H1 (cell line): ENCODE measurements around the gene KCNQ2. TPM values are rescaled to one million over a fixed set of nuclear protein-coding genes. Genes with fewer than 3 reads are reported as not detected.

Experiments used
- CTCF ChIA-PET: fragments of 300-600 bp; sonication (Branson Sonifier 250); formaldehyde crosslinking; loops from one replicate; lab custom pipeline; 2021; ENCODE audit not compliant: partially characterized antibody; lab: Charles Lee
- POLR2A ChIA-PET: fragments of 300-600 bp; sonication (Branson Sonifier 250); formaldehyde crosslinking; loops from one replicate; lab custom pipeline; 2021; ENCODE audit warnings: inconsistent platforms; ENCODE audit not compliant: partially characterized antibody; lab: Charles Lee
- DNase-seq, 2 experiments: peaks; one replicate each; pipeline versions ENCODE4 v3.0.0 to v3.0.0-alpha.2; 2010 to 2022; ENCODE audit warnings: low spot score in 2 of 2, low read depth in 1 of 2, mixed read lengths in 1 of 2
- FAIRE-seq: peaks from 2 replicates; lab custom pipeline; 2011; peaks lifted over from hg19 to GRCh38; lab: Jason Lieb, UNC
- H2AFZ ChIP-seq: 2 replicates; pipeline ENCODE4 v1.8.1; 2012; ENCODE audit warnings: low read length, inconsistent platforms
- H2AK5ac ChIP-seq: 2 replicates; pipeline ENCODE4 v1.6.1; 2013; ENCODE audit warnings: low read depth, low read length
- H2BK120ac ChIP-seq: replicated peaks from 2 replicates; pipeline ENCODE3; 2013; ENCODE audit warnings: low read depth, low read length, inconsistent platforms
- H2BK12ac ChIP-seq: 2 replicates; pipeline ENCODE4 v1.6.1; 2013; ENCODE audit warnings: low read depth, low read length
- H2BK15ac ChIP-seq: 2 replicates; pipeline ENCODE4 v1.6.1; 2013; ENCODE audit warnings: low read length
- H2BK20ac ChIP-seq: 2 replicates; pipeline ENCODE4 v1.6.1; 2013; ENCODE audit warnings: low read length
- H2BK5ac ChIP-seq: 2 replicates; pipeline ENCODE4 v1.6.1; 2013; ENCODE audit warnings: low read depth, low read length
- H3K14ac ChIP-seq: 2 replicates; pipeline ENCODE4 v1.6.1; 2013; ENCODE audit warnings: inconsistent platforms; ENCODE audit not compliant: insufficient read length
- H3K18ac ChIP-seq: 2 replicates; pipeline ENCODE4 v1.6.1; 2013; ENCODE audit warnings: low read length; ENCODE audit errors: extremely low read depth
- H3K23ac ChIP-seq: 2 replicates; pipeline ENCODE4 v1.6.1; 2013; ENCODE audit warnings: inconsistent platforms; ENCODE audit not compliant: insufficient read length
- H3K23me2 ChIP-seq: 2 replicates; pipeline ENCODE4 v1.6.1; 2013; ENCODE audit warnings: low read depth, low read length
- H3K27ac ChIP-seq: 2 replicates; pipeline ENCODE4 v1.6.1; 2011; ENCODE audit warnings: low read depth, low read length, inconsistent platforms
- H3K27me3 ChIP-seq, 4 experiments: replicated peaks in 1 of 4; 1 replicate in 1 of 4; 2 replicates in 3 of 4; pipeline versions ENCODE4 v1.6.1 to v1.8.1; 2011 to 2013; ENCODE audit warnings: low read length in 3 of 4, mild to moderate bottlenecking in 3 of 4, inconsistent platforms in 2 of 4, mixed read lengths in 2 of 4, moderate library complexity in 1 of 4; ENCODE audit not compliant: control insufficient read depth in 3 of 4, insufficient read depth in 3 of 4; ENCODE audit errors: extremely low read depth in 1 of 4
- H3K36me3 ChIP-seq, 4 experiments: 2 replicates each; pipeline versions ENCODE4 v1.6.1 to v1.8.1; 2011 to 2013; ENCODE audit warnings: mild to moderate bottlenecking in 4 of 4, low read length in 3 of 4, moderate library complexity in 2 of 4, control low read depth in 1 of 4, inconsistent platforms in 1 of 4; ENCODE audit not compliant: insufficient read depth in 4 of 4, control insufficient read depth in 2 of 4
- H3K4ac ChIP-seq: replicated peaks from 2 replicates; pipeline ENCODE3; 2013; ENCODE audit warnings: low read length, low read depth, mixed read lengths, inconsistent platforms; ENCODE audit not compliant: insufficient read length
- H3K4me1 ChIP-seq, 4 experiments: replicated peaks in 1 of 4; 1 replicate in 1 of 4; 2 replicates in 3 of 4; pipeline versions ENCODE4 v1.6.1 to v1.8.1; 2011 to 2013; ENCODE audit warnings: low read length in 3 of 4, inconsistent platforms in 2 of 4, mixed read lengths in 1 of 4; ENCODE audit not compliant: insufficient read depth in 4 of 4, control insufficient read depth in 3 of 4
- H3K4me2 ChIP-seq, 2 experiments: 2 replicates each; pipeline versions ENCODE4 v1.6.1 to v1.8.1; 2011 to 2013; ENCODE audit warnings: low read depth in 2 of 2, low read length in 2 of 2, control low read depth in 1 of 2, inconsistent platforms in 1 of 2, mild to moderate bottlenecking in 1 of 2; ENCODE audit not compliant: insufficient read depth in 1 of 2
- H3K4me3 ChIP-seq, 4 experiments: fragments of 200-600, 300-600 bp in 1 of 4; sonication (generic), shearing (Covaris generic), sonication (Bioruptor Twin) in 1 of 4; 2 replicates each; pipeline versions ENCODE4 v1.5.1 to v1.8.1; 2011 to 2016; ENCODE audit warnings: low read length in 4 of 4, low read depth in 3 of 4, control low read depth in 2 of 4, inconsistent platforms in 2 of 4, mild to moderate bottlenecking in 2 of 4, mixed read lengths in 1 of 4, moderate library complexity in 1 of 4; ENCODE audit not compliant: insufficient read depth in 2 of 4; ENCODE audit errors: extremely low read depth in 1 of 4
- H3K56ac ChIP-seq: replicated peaks from 2 replicates; pipeline ENCODE3; 2013; ENCODE audit warnings: low read depth, mild to moderate bottlenecking, mixed read lengths, low read length, inconsistent platforms; ENCODE audit not compliant: insufficient read length
- H3K79me1 ChIP-seq: 2 replicates; pipeline ENCODE4 v1.6.1; 2013; ENCODE audit warnings: low read depth, low read length, control low read depth
- H3K79me2 ChIP-seq, 2 experiments: 2 replicates each; pipeline versions ENCODE4 v1.6.1 to v1.8.1; 2012 to 2013; ENCODE audit warnings: low read length in 2 of 2, mild to moderate bottlenecking in 2 of 2, inconsistent platforms in 1 of 2; ENCODE audit not compliant: insufficient read depth in 2 of 2, control insufficient read depth in 1 of 2
- H3K9ac ChIP-seq, 4 experiments: replicated peaks in 1 of 4; 1 replicate in 1 of 4; 2 replicates in 3 of 4; pipeline versions ENCODE4 v1.6.1 to v1.8.1; 2011 to 2013; ENCODE audit warnings: low read depth in 3 of 4, low read length in 3 of 4, control low read depth in 2 of 4, mild to moderate bottlenecking in 2 of 4, moderate library complexity in 2 of 4, inconsistent platforms in 1 of 4; ENCODE audit errors: extremely low read depth in 1 of 4
- H3K9me3 ChIP-seq, 2 experiments: 2 replicates each; pipeline versions ENCODE4 v1.6.1 to v1.8.1; 2012 to 2013; ENCODE audit warnings: mild to moderate bottlenecking in 2 of 2, moderate library complexity in 2 of 2, control low read depth in 1 of 2, inconsistent platforms in 1 of 2, low read depth in 1 of 2, low read length in 1 of 2, mixed read lengths in 1 of 2; ENCODE audit not compliant: insufficient read depth in 2 of 2
- H4K20me1 ChIP-seq, 2 experiments: replicated peaks in 1 of 2; 2 replicates each; pipeline versions ENCODE3 to v1.8.1; 2011 to 2013; ENCODE audit warnings: inconsistent platforms in 2 of 2, low read length in 2 of 2, mild to moderate bottlenecking in 1 of 2; ENCODE audit not compliant: insufficient read depth in 2 of 2, control insufficient read depth in 1 of 2
- H4K5ac ChIP-seq: 2 replicates; pipeline ENCODE4 v1.6.1; 2013; ENCODE audit warnings: low read length, low read depth, mixed read lengths, inconsistent platforms; ENCODE audit not compliant: insufficient read length
- H4K8ac ChIP-seq: 2 replicates; pipeline ENCODE4 v1.8.0; 2013; ENCODE audit warnings: mild to moderate bottlenecking, moderate library complexity, low read length, inconsistent platforms; ENCODE audit not compliant: insufficient read depth; ENCODE audit errors: extremely low read depth
- H4K91ac ChIP-seq: replicated peaks from 2 replicates; pipeline ENCODE3; 2013; ENCODE audit warnings: low read length, mixed read lengths, inconsistent platforms; ENCODE audit not compliant: insufficient read length
- CHD2 ChIP-seq: IDR thresholded peaks from 2 replicates; pipeline ENCODE4 v1.6.1; 2012; ENCODE audit warnings: low read length, improper control_type of control experiment
- JUND ChIP-seq: IDR thresholded peaks from 2 replicates; pipeline ENCODE4 v1.6.1; 2011; ENCODE audit warnings: mild to moderate bottlenecking, improper control_type of control experiment, low read length
- POLR2AphosphoS5 ChIP-seq: IDR thresholded peaks from 2 replicates; pipeline ENCODE4 v1.6.1; 2011; ENCODE audit warnings: low read depth, low read length
- ZNF274 ChIP-seq: IDR thresholded peaks from 2 replicates; pipeline ENCODE4 v1.7.0; 2012; ENCODE audit warnings: low read length, borderline replicate concordance; ENCODE audit errors: extremely low read depth
- WGBS, 2 experiments: shearing (Covaris generic) in 1 of 2; methylation state at CpG; one replicate each; pipeline versions ENCODE4 v1.1.6 to v1.1.7; 2013 to 2015; ENCODE audit warnings: low lambda C conversion rate in 2 of 2, mixed read lengths in 2 of 2, inconsistent platforms in 1 of 2, low coverage in 1 of 2, missing lambda C conversion rate in 1 of 2; ENCODE audit not compliant: insufficient replicate concordance in 2 of 2, insufficient coverage in 1 of 2, insufficient read length in 1 of 2; ENCODE audit errors: extremely low coverage in 1 of 2, missing lambda C conversion rate in 1 of 2; 5-methylcytosine and 5-hydroxymethylcytosine counted together
- polyA plus RNA-seq, 7 experiments: library from polyadenylated mRNA; depleted of rRNA in 3 of 7; stranded (reverse) in 5 of 7; unstranded in 2 of 7; fragments of >200 nt in 5 of 7; fragments of 200-250 nt in 2 of 7; gene quantifications; 1 replicate in 5 of 7; 2 replicates in 1 of 7; 4 replicates in 1 of 7; pipeline versions ENCODE4 v1.2.1 to v1.2.3, GENCODE V29; 2011 to 2013; ENCODE audit warnings: missing spikeins in 2 of 7, mixed read lengths in 2 of 7
- total RNA-seq: library from RNA; stranded (reverse); fragmentation: NEBNext Ultra II Directional; extraction: Animal tissue kit (Norgen Biotek cat#: 25700); gene quantifications from 2 replicates; pipeline ENCODE4 v1.2.1, GENCODE V29; 2021

KCNQ2 gene
- total and polyA plus RNA-seq, 2 of the 8 experiments (the other 6 are each of a cell fraction or from before 2014, with no cell fraction given) = 82.6 to 243 TPM

GRCh38 chr20:63397946-63398450 is 74.5 kb downstream of the KCNQ2 start:
- H3K4me2 ChIP-seq = no peak overlapping the region
- H2BK12ac ChIP-seq = no peak overlapping the region
- no peak overlapping the region for H2BK120ac ChIP-seq
- no peak overlapping the region for H3K4ac ChIP-seq
- ChIA-PET POLR2A (no interaction called here), CTCF (interaction anchor here (0.6 to 6.3 kb wide), 4 partner anchors 9 to 121 kb away, joined by 3 to 67 read pairs (median 6); no protein-coding TSS in a partner anchor)
- H2AK5ac ChIP-seq = no peak overlapping the region
- no peaks in the 10 kb centered on the region for H3K79me1 ChIP-seq
- no peak overlapping the region for H3K4me3 ChIP-seq
- peaks cover 0 to 1% of the 10 kb centered on the region in 2 experiments; a peak in 2 of 4 replicates for H3K9me3 ChIP-seq
- no peak overlapping the region for H4K8ac ChIP-seq
- H4K5ac ChIP-seq = no peak overlapping the region
- TF ChIP-seq JUND = no peak
- TF ChIP-seq ZNF274 = no peak
- no peak for TF ChIP-seq POLR2AphosphoS5
- TF ChIP-seq CHD2 = no peak
- peaks cover 0 to 19% (median 18%) of the 10 kb centered on the region in 4 experiments; a peak in 6 of 7 replicates for H3K4me1 ChIP-seq
- H4K20me1 ChIP-seq = no peaks in the 10 kb centered on the region
- no peak overlapping the region for H2BK5ac ChIP-seq
- H3K27ac ChIP-seq = no peak overlapping the region
- peaks cover 0 to under 1% (median 0%) of the 10 kb centered on the region in 4 experiments; a peak in 1 of 7 replicates for H3K27me3 ChIP-seq
- H3K18ac ChIP-seq = no peak overlapping the region
- no peak overlapping the region for H2BK15ac ChIP-seq
- FAIRE-seq = no peak
- no peaks in the 10 kb centered on the region for H3K79me2 ChIP-seq
- H2BK20ac ChIP-seq = no peak overlapping the region
- H2AFZ ChIP-seq = no peak overlapping the region
- H4K91ac ChIP-seq = no peak overlapping the region
- H3K56ac ChIP-seq = no peak overlapping the region
- no peak overlapping the region for H3K23ac ChIP-seq
- WGBS, 2 experiments = 89% methylated on average over 25 of the region's 25 CpGs; no CpG with 5 or more reads in 1 of the 2 experiments
- H3K9ac ChIP-seq = no peak overlapping the region
- H3K23me2 ChIP-seq = no peaks in the 10 kb centered on the region
- H3K14ac ChIP-seq = no peak overlapping the region
- no peak for DNase-seq
- no peaks in the 10 kb centered on the region for H3K36me3 ChIP-seq
